Sigmoid colon (tissue), 4 donors: ENCODE data around the gene PEX10.

ENCODE experiments used
- POLR2A ChIP-seq, 2 donors: fragments of 450-650 bp; IDR thresholded peaks; one replicate each; pipeline ENCODE4 v1.6.1; 2016; ENCODE audit warnings: antibody characterized with exemption in 2 of 2, mild to moderate bottlenecking in 2 of 2, moderate library complexity in 2 of 2
- POLR2AphosphoS5 ChIP-seq, 4 donors: sonication (generic); formaldehyde crosslinking; IDR thresholded peaks; one replicate each; pipeline ENCODE4 v1.6.1; 2017; ENCODE audit warnings: antibody characterized with exemption in 4 of 4

- TF ChIP-seq POLR2A (IDR thresholded peaks at IDR 0.05) (no peak), POLR2AphosphoS5 (IDR thresholded peaks at IDR 0.05) (no peak)
These were observed 34.5 kb downstream of the PEX10 start for GRCh38 chr1:2377751-2378440.
